Measurements from ENCODE around the gene PSMA5. TPM values are rescaled to one million over a fixed set of nuclear protein-coding genes. Genes with fewer than 3 reads are reported as not detected.

The PSMA5 gene
- total and polyA plus RNA-seq, 11 donors, result 24.3 to 94.7 (median 61.0) TPM

DNA sequence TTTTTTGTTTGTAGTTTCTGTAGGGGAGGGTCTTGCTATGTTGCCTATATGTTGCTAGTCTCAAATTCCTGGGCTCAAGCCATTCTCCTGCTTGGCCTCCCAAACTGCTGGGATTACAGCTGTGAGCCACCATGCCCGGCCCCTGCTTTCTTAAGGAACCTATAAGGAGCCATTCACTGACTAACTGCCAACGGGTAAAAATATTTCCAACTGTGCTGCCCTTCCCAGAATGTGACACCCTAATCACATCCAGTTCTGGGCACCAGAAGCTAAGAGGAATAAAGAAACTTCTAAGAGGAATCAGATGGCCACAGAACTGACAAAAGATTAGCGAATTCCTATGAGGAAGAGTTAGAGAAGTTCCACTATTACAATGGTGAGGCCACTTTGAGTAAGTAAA is 46.5 kb upstream of the PSMA5 start:
- TF ChIP-seq POLR2A (IDR thresholded peaks at IDR 0.05), result no peak
- TF ChIP-seq, protein P1, sequence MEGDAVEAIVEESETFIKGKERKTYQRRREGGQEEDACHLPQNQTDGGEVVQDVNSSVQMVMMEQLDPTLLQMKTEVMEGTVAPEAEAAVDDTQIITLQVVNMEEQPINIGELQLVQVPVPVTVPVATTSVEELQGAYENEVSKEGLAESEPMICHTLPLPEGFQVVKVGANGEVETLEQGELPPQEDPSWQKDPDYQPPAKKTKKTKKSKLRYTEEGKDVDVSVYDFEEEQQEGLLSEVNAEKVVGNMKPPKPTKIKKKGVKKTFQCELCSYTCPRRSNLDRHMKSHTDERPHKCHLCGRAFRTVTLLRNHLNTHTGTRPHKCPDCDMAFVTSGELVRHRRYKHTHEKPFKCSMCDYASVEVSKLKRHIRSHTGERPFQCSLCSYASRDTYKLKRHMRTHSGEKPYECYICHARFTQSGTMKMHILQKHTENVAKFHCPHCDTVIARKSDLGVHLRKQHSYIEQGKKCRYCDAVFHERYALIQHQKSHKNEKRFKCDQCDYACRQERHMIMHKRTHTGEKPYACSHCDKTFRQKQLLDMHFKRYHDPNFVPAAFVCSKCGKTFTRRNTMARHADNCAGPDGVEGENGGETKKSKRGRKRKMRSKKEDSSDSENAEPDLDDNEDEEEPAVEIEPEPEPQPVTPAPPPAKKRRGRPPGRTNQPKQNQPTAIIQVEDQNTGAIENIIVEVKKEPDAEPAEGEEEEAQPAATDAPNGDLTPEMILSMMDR (IDR thresholded peaks at IDR 0.05), result no peak
- ATAC-seq (peak in 1 of 4 donors; percentile 23), DNase-seq (no peak)
- Histone ChIP-seq H3K4me3 (no peak overlapping the region), H3K4me1 (peaks cover 0 to 28% (median 5%) of the 10 kb centered on the region in 12 donors), H3K27me3 (peaks cover 0 to 39% (median 0%) of the 10 kb centered on the region in 9 donors), H3K27ac (peak overlapping the region in 1 of 12 donors; percentile 14), H3K9me3 (no peaks in the 10 kb centered on the region), H3K36me3 (peaks cover 0 to 18% (median 0%) of the 10 kb centered on the region in 9 donors)
- intact Hi-C loops (cut with DNase I), result loop anchor here in 1 of 10 donors (1.0 to 5.0 kb wide), 2 partner anchors 30 to 45 kb away; partner anchors contain the start of gene PSMA5
- WGBS, 4 donors, result 34 to 57% (median 46%) methylated on average over 3 of the region's 3 CpGs

DNA sequence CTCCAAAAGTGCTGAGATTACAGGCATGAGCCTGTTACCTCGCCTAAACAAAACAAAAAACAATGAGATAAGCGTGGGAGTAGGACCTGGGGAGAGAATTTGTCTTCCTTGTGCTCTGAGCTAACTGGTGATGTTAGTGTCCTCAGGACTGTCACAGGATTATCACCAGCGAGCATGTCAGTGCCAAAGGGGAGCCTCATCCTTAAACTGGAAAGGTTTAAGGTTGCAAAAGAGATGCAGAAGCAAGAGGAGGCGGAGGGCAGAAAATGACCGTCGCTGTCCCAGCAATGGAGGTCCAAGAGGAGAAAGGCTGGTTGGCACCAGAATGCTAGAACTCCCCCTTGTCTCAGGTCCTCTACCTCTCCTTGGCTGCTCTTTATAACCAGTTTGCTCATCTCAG is 44.0 kb upstream of the PSMA5 start:
- Histone ChIP-seq H3K36me3 (no peaks in the 10 kb centered on the region), H3K27me3 (peaks cover 0 to 64% (median 9%) of the 10 kb centered on the region in 9 donors), H3K4me3 (no peak overlapping the region), H3K4me1 (peaks cover 0 to 39% (median 11%) of the 10 kb centered on the region in 12 donors), H3K9me3 (no peaks in the 10 kb centered on the region), H3K27ac (no peak overlapping the region)
- DNase-seq (no peak), ATAC-seq (no peak)
- WGBS, 4 donors, result 65 to 79% (median 70%) methylated on average over 6 of the region's 6 CpGs
- TF ChIP-seq, protein P1 (IDR thresholded peaks at IDR 0.05), result no peak
- no peak for TF ChIP-seq POLR2A (IDR thresholded peaks at IDR 0.05)
- intact Hi-C loops (cut with DNase I), result loop anchor here in 1 of 10 donors (5.0 kb wide), 1 partner anchor 43 kb away; the partner anchor contains the start of gene PSMA5

DNA sequence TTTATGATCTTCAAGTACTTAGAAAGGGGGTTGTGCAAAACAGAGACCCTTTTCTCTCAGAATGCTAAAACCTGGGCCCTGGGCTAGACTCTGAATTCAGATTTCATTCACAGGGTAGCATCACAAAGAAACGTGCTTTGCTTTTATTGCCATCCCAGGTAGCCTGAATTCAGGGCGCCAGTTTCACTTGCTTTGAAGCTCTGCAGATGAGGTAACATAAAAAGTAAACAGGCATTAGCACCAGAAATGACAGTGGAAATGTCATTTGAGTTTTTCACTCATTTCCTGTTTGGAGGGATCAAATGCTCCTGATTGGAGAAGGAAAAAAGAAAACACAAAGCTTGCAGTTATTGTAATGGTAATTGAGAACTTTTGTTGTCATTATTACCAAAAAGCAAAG is 42.7 kb upstream of the PSMA5 start:
- WGBS, 4 donors, result 35 to 48% (median 39%) methylated on average over 2 of the region's 2 CpGs
- Histone ChIP-seq H3K27ac (no peak overlapping the region), H3K36me3 (no peaks in the 10 kb centered on the region), H3K4me1 (peaks cover 0 to 32% (median 11%) of the 10 kb centered on the region in 12 donors), H3K9me3 (no peaks in the 10 kb centered on the region), H3K27me3 (peaks cover 0 to 74% (median 15%) of the 10 kb centered on the region in 9 donors), H3K4me3 (no peak overlapping the region)
- TF ChIP-seq, protein P1 (IDR thresholded peaks at IDR 0.05), result no peak
- no peak for TF ChIP-seq POLR2A (IDR thresholded peaks at IDR 0.05)
- DNase-seq (no peak), ATAC-seq (no peak)
- intact Hi-C loops (cut with DNase I), result loop anchor here in 1 of 10 donors (5.0 kb wide), 1 partner anchor 42 kb away; the partner anchor contains the start of gene PSMA5

DNA sequence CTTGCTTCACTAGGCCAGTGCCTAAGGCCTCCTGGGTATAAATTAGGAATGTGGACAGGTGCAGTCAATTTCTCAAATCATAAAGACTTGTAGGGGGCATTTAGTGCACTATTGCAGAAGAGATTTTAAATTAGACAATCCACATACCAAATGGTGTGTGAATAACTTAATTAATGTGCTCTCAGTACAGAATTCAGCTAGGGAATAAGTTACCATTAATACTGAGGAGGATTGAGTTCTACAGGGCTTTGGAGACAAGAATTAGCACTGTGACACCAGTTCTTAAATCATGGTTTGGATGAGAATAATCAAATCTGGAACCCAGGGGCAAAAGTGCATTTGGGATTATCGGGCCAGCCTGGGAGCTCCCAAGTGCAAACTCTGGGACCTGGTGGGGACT is 41.8 kb upstream of the PSMA5 start:
- no peaks in the 10 kb centered on the region for H3K36me3 ChIP-seq
- intact Hi-C loops (cut with DNase I), result loop anchor here in 1 of 10 donors (5.0 kb wide), 1 partner anchor 41 kb away; the partner anchor contains the start of gene PSMA5
- 93 to 100% (median 94%) methylated on average over 1 of the region's 1 CpG for WGBS, 4 donors
- DNase-seq, result no peak
- peak overlapping the region in 2 of 12 donors; percentile 66 to 78 for H3K4me3 ChIP-seq
- peak overlapping the region in 7 of 12 donors; percentile 12 to 93 (median 91) for H3K27ac ChIP-seq
- H3K9me3 ChIP-seq, result no peaks in the 10 kb centered on the region
- peaks cover 0 to 79% (median 16%) of the 10 kb centered on the region in 9 donors for H3K27me3 ChIP-seq
- no peak for ATAC-seq
- TF ChIP-seq, protein P1 (IDR thresholded peaks at IDR 0.05), result no peak
- TF ChIP-seq POLR2A (IDR thresholded peaks at IDR 0.05), result no peak
- peaks cover 0 to 26% (median 9%) of the 10 kb centered on the region in 12 donors for H3K4me1 ChIP-seq
